SK-N-SH (cell line): ENCODE data around the gene MAST4. TPM values are rescaled to one million over a fixed set of nuclear protein-coding genes. Genes with fewer than 3 reads are reported as not detected.

Experiments used
- CTCF ChIA-PET: fragments of 300-600, 350-600 bp; formaldehyde crosslinking; extraction: SDS; loops from one replicate; lab custom pipeline; 2021; lab: Yijun Ruan, JAX
- POLR2A ChIA-PET: fragments of 350-600 bp; sonication (Branson Sonifier 250); formaldehyde crosslinking; extraction: SDS; loops from one replicate; lab custom pipeline; 2020; ENCODE audit warnings: antibody characterized with exemption, inconsistent platforms; lab: Yijun Ruan, JAX
- DNase-seq: peaks from one replicate; pipeline ENCODE4 v3.0.0; 2012
- H2AFZ ChIP-seq: fragments of 200-600 bp; sonication (generic); 2 replicates; pipeline ENCODE4 v1.8.1; 2016; ENCODE audit warnings: antibody characterized with exemption, mild to moderate bottlenecking, low read depth
- H3F3A ChIP-seq: fragments of 200-600 bp; sonication (generic); replicated peaks from 2 replicates; pipeline ENCODE3; 2016; ENCODE audit warnings: antibody characterized with exemption, mild to moderate bottlenecking; ENCODE audit not compliant: insufficient read depth
- H3K27ac ChIP-seq, 2 experiments: fragments of 200-500 bp in 1 of 2; fragments of 200-600 bp in 1 of 2; sonication (Bioruptor generic) in 1 of 2; sonication (generic), shearing (Covaris generic) in 1 of 2; 2 replicates each; pipeline versions ENCODE4 v1.5.1 to v1.6.1; 2014 to 2016; ENCODE audit warnings: low read depth in 2 of 2, inconsistent platforms in 1 of 2, low read length in 1 of 2, mild to moderate bottlenecking in 1 of 2, mixed read lengths in 1 of 2
- H3K27me3 ChIP-seq: fragments of 200-600 bp; sonication (generic), shearing (Covaris generic); 2 replicates; pipeline ENCODE4 v1.6.1; 2016; ENCODE audit warnings: mixed run types; ENCODE audit not compliant: insufficient read depth
- H3K36me3 ChIP-seq, 2 experiments: fragments of 200-500 bp in 1 of 2; fragments of 200-600 bp in 1 of 2; sonication (Bioruptor generic) in 1 of 2; sonication (generic) in 1 of 2; replicated peaks in 1 of 2; 2 replicates each; pipeline versions ENCODE3 to v1.5.1; 2014 to 2016; ENCODE audit warnings: low read length in 1 of 2, mild to moderate bottlenecking in 1 of 2; ENCODE audit not compliant: insufficient read depth in 2 of 2, control insufficient read depth in 1 of 2
- H3K4me1 ChIP-seq, 2 experiments: fragments of 200-500 bp in 1 of 2; fragments of 200-600 bp in 1 of 2; sonication (Bioruptor generic) in 1 of 2; sonication (generic), shearing (Covaris generic) in 1 of 2; 2 replicates each; pipeline versions ENCODE4 v1.5.1 to v1.6.1; 2014 to 2016; ENCODE audit warnings: low read depth in 1 of 2, low read length in 1 of 2, mixed run types in 1 of 2; ENCODE audit not compliant: insufficient read depth in 2 of 2, control insufficient read depth in 1 of 2
- H3K4me2 ChIP-seq: fragments of 200-600 bp; sonication (generic), shearing (Covaris generic); 2 replicates; pipeline ENCODE4 v1.6.1; 2017; ENCODE audit warnings: mixed run types
- H3K4me3 ChIP-seq, 2 experiments: fragments of 200-500 bp in 1 of 2; fragments of 200-600 bp in 1 of 2; sonication (Bioruptor generic) in 1 of 2; sonication (generic), shearing (Covaris generic) in 1 of 2; 2 replicates each; pipeline versions ENCODE4 v1.5.1 to v1.8.1; 2014 to 2016; ENCODE audit warnings: low read depth in 2 of 2, inconsistent platforms in 1 of 2, low read length in 1 of 2, mild to moderate bottlenecking in 1 of 2, mixed read lengths in 1 of 2, moderate library complexity in 1 of 2
- H3K79me2 ChIP-seq: fragments of 200-600 bp; sonication (generic); 2 replicates; pipeline ENCODE4 v1.8.1; 2017; ENCODE audit warnings: mild to moderate bottlenecking; ENCODE audit not compliant: insufficient read depth
- H3K9ac ChIP-seq: fragments of 200-600 bp; sonication (generic); 2 replicates; pipeline ENCODE4 v1.6.1; 2017; ENCODE audit warnings: mixed run types
- H3K9me2 ChIP-seq: fragments of 200-600 bp; sonication (generic); 2 replicates; pipeline ENCODE4 v1.6.1; 2017; ENCODE audit warnings: mixed run types
- H3K9me3 ChIP-seq: fragments of 200-600 bp; sonication (generic); 2 replicates; pipeline ENCODE4 v1.6.1; 2017; ENCODE audit warnings: mixed run types, mild to moderate bottlenecking, moderate library complexity
- H4K20me1 ChIP-seq: fragments of 200-600 bp; sonication (generic); 2 replicates; pipeline ENCODE4 v1.6.1; 2017; ENCODE audit warnings: mild to moderate bottlenecking, mixed run types; ENCODE audit not compliant: insufficient read depth
- CHD2 ChIP-seq: fragments of 150-350 bp; IDR thresholded peaks from 2 replicates; pipeline ENCODE4 v1.6.1; 2018; ENCODE audit warnings: low read length; ENCODE audit not compliant: partially characterized antibody
- EP300 ChIP-seq, 2 experiments: IDR thresholded peaks; 2 replicates each; pipeline versions ENCODE4 v1.4.0 to v1.6.1; 2012; ENCODE audit warnings: borderline replicate concordance in 1 of 2, low read depth in 1 of 2, low read length in 1 of 2
- MAX ChIP-seq: IDR thresholded peaks from 2 replicates; pipeline ENCODE4 v1.4.0; 2012; ENCODE audit warnings: low read depth
- MEF2A ChIP-seq: IDR thresholded peaks from 2 replicates; pipeline ENCODE4 v1.4.0; 2012; ENCODE audit warnings: low read depth, borderline replicate concordance
- NRF1 ChIP-seq: IDR thresholded peaks from 2 replicates; pipeline ENCODE4 v1.6.1; 2012; ENCODE audit warnings: low read depth, mild to moderate bottlenecking, low read length
- SIN3A ChIP-seq: IDR thresholded peaks from 2 replicates; pipeline ENCODE4 v1.6.1; 2012; ENCODE audit warnings: low read depth, mild to moderate bottlenecking, low read length, moderate library complexity, borderline replicate concordance
- TAF1 ChIP-seq: IDR thresholded peaks from 2 replicates; pipeline ENCODE4 v1.6.1; 2012; ENCODE audit warnings: low read depth, mild to moderate bottlenecking, low read length, moderate library complexity, borderline replicate concordance
- USF1 ChIP-seq: IDR thresholded peaks from 2 replicates; pipeline ENCODE4 v1.4.0; 2012; ENCODE audit warnings: low read depth, borderline replicate concordance
- USF2 ChIP-seq: fragments of 150-350 bp; IDR thresholded peaks from 2 replicates; pipeline ENCODE4 v1.6.1; 2017; ENCODE audit warnings: antibody characterized with exemption, low read length, low read depth, borderline replicate concordance
- polyA plus RNA-seq, 3 experiments: library from polyadenylated mRNA; depleted of rRNA; stranded (reverse); fragments of >200 nt; gene quantifications; 2 replicates each; pipeline ENCODE4 v1.2.3, GENCODE V29; 2012
- TF ChIP-seq, protein P1 (sequence below): IDR thresholded peaks from 2 replicates; pipeline ENCODE4 v1.6.1; 2012; ENCODE audit warnings: mild to moderate bottlenecking, low read depth, low read length, moderate library complexity
- TF ChIP-seq, protein P2 (sequence below): fragments of 200-600 bp; sonication (generic); IDR thresholded peaks from 2 replicates; pipeline ENCODE4 v1.6.1; 2017; ENCODE audit warnings: antibody characterized with exemption, mild to moderate bottlenecking, moderate library complexity

MAST4 gene
- polyA plus RNA-seq, 1 of the 3 experiments (the other 2 are of a cell fraction) = 2.2 TPM

GRCh38 chr5:66923922-66924321, 327.7 kb downstream of the MAST4 start:
- TF ChIP-seq USF2 (no peak), TAF1 (no peak), EP300 (IDR thresholded peaks at IDR 0.05; ENCODE audit: borderline replicate concordance in 1 of 2, low read depth in 1 of 2, low read length in 1 of 2) (no peak), MAX (no peak)
- H4K20me1 ChIP-seq = no peaks in the 10 kb centered on the region
- H3K9ac ChIP-seq = no peak overlapping the region
- H3K9me2 ChIP-seq = no peaks in the 10 kb centered on the region
- H3K27me3 ChIP-seq = no peaks in the 10 kb centered on the region
- no peak overlapping the region for H3K27ac ChIP-seq
- ChIA-PET POLR2A (no interaction called here), CTCF (no interaction called here)
- H3F3A ChIP-seq = no peaks in the 10 kb centered on the region
- no peak overlapping the region for H2AFZ ChIP-seq
- no peaks in the 10 kb centered on the region for H3K79me2 ChIP-seq
- H3K9me3 ChIP-seq = no peaks in the 10 kb centered on the region
- H3K4me3 ChIP-seq = no peak overlapping the region
- DNase-seq = no peak
- H3K36me3 ChIP-seq = no peaks in the 10 kb centered on the region
- H3K4me2 ChIP-seq = no peak overlapping the region
- H3K4me1 ChIP-seq = no peaks in the 10 kb centered on the region

GRCh38 chr5:66927140-66927539, 330.9 kb downstream of the MAST4 start:
- Histone ChIP-seq H3K4me2 (no peak overlapping the region), H3K79me2 (no peaks in the 10 kb centered on the region), H3K9me2 (no peaks in the 10 kb centered on the region), H3K4me3 (no peak overlapping the region), H3K9me3 (no peaks in the 10 kb centered on the region), H3K36me3 (no peaks in the 10 kb centered on the region), H2AFZ (no peak overlapping the region), H3K27me3 (no peaks in the 10 kb centered on the region), H3K27ac (no peak overlapping the region), H3F3A (no peaks in the 10 kb centered on the region), H4K20me1 (no peaks in the 10 kb centered on the region), H3K4me1 (no peaks in the 10 kb centered on the region), H3K9ac (no peak overlapping the region)
- TF ChIP-seq, protein P1, sequence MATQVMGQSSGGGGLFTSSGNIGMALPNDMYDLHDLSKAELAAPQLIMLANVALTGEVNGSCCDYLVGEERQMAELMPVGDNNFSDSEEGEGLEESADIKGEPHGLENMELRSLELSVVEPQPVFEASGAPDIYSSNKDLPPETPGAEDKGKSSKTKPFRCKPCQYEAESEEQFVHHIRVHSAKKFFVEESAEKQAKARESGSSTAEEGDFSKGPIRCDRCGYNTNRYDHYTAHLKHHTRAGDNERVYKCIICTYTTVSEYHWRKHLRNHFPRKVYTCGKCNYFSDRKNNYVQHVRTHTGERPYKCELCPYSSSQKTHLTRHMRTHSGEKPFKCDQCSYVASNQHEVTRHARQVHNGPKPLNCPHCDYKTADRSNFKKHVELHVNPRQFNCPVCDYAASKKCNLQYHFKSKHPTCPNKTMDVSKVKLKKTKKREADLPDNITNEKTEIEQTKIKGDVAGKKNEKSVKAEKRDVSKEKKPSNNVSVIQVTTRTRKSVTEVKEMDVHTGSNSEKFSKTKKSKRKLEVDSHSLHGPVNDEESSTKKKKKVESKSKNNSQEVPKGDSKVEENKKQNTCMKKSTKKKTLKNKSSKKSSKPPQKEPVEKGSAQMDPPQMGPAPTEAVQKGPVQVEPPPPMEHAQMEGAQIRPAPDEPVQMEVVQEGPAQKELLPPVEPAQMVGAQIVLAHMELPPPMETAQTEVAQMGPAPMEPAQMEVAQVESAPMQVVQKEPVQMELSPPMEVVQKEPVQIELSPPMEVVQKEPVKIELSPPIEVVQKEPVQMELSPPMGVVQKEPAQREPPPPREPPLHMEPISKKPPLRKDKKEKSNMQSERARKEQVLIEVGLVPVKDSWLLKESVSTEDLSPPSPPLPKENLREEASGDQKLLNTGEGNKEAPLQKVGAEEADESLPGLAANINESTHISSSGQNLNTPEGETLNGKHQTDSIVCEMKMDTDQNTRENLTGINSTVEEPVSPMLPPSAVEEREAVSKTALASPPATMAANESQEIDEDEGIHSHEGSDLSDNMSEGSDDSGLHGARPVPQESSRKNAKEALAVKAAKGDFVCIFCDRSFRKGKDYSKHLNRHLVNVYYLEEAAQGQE = no peak
- TF ChIP-seq USF1 = no peak
- TF ChIP-seq CHD2 = no peak
- TF ChIP-seq, protein P2, sequence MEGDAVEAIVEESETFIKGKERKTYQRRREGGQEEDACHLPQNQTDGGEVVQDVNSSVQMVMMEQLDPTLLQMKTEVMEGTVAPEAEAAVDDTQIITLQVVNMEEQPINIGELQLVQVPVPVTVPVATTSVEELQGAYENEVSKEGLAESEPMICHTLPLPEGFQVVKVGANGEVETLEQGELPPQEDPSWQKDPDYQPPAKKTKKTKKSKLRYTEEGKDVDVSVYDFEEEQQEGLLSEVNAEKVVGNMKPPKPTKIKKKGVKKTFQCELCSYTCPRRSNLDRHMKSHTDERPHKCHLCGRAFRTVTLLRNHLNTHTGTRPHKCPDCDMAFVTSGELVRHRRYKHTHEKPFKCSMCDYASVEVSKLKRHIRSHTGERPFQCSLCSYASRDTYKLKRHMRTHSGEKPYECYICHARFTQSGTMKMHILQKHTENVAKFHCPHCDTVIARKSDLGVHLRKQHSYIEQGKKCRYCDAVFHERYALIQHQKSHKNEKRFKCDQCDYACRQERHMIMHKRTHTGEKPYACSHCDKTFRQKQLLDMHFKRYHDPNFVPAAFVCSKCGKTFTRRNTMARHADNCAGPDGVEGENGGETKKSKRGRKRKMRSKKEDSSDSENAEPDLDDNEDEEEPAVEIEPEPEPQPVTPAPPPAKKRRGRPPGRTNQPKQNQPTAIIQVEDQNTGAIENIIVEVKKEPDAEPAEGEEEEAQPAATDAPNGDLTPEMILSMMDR = no peak
- no peak for TF ChIP-seq EP300 (IDR thresholded peaks at IDR 0.05; ENCODE audit: borderline replicate concordance in 1 of 2, low read depth in 1 of 2, low read length in 1 of 2)
- TF ChIP-seq SIN3A = no peak
- no peak for TF ChIP-seq MEF2A
- TF ChIP-seq NRF1 = no peak
- DNase-seq = no peak
- CTCF ChIA-PET = no interaction called here
- POLR2A ChIA-PET = no interaction called here
